ENCODE measurements around the gene MN1. TPM values are rescaled to one million over a fixed set of nuclear protein-coding genes. Genes with fewer than 3 reads are reported as not detected.
A peak's percentile ranks its signal among the peaks of the same experiment; 100 is the strongest.

The MN1 gene
- total RNA-seq, 4 donors from 2014 or later = 0.53 to 2.8 (median 1.5) TPM

- TF ChIP-seq, protein P1, sequence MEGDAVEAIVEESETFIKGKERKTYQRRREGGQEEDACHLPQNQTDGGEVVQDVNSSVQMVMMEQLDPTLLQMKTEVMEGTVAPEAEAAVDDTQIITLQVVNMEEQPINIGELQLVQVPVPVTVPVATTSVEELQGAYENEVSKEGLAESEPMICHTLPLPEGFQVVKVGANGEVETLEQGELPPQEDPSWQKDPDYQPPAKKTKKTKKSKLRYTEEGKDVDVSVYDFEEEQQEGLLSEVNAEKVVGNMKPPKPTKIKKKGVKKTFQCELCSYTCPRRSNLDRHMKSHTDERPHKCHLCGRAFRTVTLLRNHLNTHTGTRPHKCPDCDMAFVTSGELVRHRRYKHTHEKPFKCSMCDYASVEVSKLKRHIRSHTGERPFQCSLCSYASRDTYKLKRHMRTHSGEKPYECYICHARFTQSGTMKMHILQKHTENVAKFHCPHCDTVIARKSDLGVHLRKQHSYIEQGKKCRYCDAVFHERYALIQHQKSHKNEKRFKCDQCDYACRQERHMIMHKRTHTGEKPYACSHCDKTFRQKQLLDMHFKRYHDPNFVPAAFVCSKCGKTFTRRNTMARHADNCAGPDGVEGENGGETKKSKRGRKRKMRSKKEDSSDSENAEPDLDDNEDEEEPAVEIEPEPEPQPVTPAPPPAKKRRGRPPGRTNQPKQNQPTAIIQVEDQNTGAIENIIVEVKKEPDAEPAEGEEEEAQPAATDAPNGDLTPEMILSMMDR (IDR thresholded peaks at IDR 0.05) = no peak
- TF ChIP-seq POLR2A (IDR thresholded peaks at IDR 0.05) = no peak
- H3K27me3 ChIP-seq = no peaks in the 10 kb centered on the region
- no peaks in the 10 kb centered on the region for H3K36me3 ChIP-seq
- no peaks in the 10 kb centered on the region for H3K9me3 ChIP-seq
- H3K27ac ChIP-seq = peak overlapping the region in 2 of 4 donors; percentile 11 to 38
- DNase-seq = no peak
- H3K4me1 ChIP-seq = peaks cover 0 to 6% (median 0%) of the 10 kb centered on the region in 4 donors
- no peak overlapping the region for H3K4me3 ChIP-seq
These were observed 75.9 kb downstream of the MN1 start for GRCh38 chr22:27725661-27726060.

DNA sequence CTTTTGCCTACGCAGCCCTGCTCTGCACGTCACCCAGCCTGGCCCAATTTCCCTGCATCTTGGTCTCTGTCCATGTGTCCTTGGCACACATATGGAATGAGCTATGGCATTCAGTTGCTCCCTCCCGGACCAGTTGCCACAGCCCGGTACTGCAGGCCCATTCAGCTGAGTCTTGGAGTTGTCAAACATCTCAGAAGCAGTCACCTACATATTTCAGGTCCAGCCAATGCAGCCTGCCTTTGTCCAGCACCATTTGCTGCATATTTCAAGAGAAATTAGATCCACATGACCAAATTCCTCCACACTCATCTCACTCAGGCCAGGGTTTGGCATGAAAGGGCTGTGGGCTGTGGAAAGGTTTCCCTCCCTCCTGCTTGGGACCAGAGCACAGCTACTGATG, 76.8 kb downstream of the MN1 start:
- Histone ChIP-seq H3K9me3 (no peaks in the 10 kb centered on the region), H3K4me1 (peaks cover 0 to 6% (median 0%) of the 10 kb centered on the region in 4 donors), H3K27me3 (no peaks in the 10 kb centered on the region), H3K4me3 (no peak overlapping the region), H3K27ac (no peak overlapping the region), H3K36me3 (no peaks in the 10 kb centered on the region)
- no peak for TF ChIP-seq POLR2A (IDR thresholded peaks at IDR 0.05)
- TF ChIP-seq, protein P1 (IDR thresholded peaks at IDR 0.05) = no peak
- no peak for DNase-seq

DNA sequence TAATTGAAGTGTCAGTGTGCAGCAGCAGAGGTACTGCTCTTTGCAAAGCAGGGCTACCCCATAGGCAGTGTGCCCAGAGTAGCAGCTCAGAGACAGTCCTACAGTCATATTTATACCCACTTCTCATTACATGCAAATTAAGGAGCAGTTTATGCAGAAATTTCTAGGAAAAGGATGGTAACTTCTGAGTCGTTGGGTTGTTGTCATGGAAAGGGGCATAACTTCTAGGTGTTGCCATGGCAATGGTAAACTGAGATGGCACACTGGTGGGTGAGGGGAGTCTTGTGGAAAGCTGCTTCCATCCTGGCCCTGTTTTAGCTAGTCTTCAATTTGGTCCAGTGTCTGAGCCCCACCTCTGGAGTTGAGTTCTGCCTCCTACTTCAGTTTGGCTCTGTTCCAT, 77.4 kb downstream of the MN1 start:
- Histone ChIP-seq H3K27me3 (no peaks in the 10 kb centered on the region), H3K4me1 (peaks cover 0 to 6% (median 0%) of the 10 kb centered on the region in 4 donors), H3K27ac (no peak overlapping the region), H3K4me3 (no peak overlapping the region), H3K9me3 (no peaks in the 10 kb centered on the region), H3K36me3 (no peaks in the 10 kb centered on the region)
- no peak for DNase-seq
- TF ChIP-seq POLR2A (IDR thresholded peaks at IDR 0.05) = no peak
- TF ChIP-seq, protein P1 (IDR thresholded peaks at IDR 0.05) = no peak

- H3K4me1 ChIP-seq = peaks cover 0 to 6% (median 0%) of the 10 kb centered on the region in 4 donors
- H3K27ac ChIP-seq = no peak overlapping the region
- no peaks in the 10 kb centered on the region for H3K9me3 ChIP-seq
- no peak for TF ChIP-seq POLR2A (IDR thresholded peaks at IDR 0.05)
- TF ChIP-seq, protein P1 (IDR thresholded peaks at IDR 0.05) = no peak
- DNase-seq = no peak
- no peak overlapping the region for H3K4me3 ChIP-seq
- no peaks in the 10 kb centered on the region for H3K36me3 ChIP-seq
- no peaks in the 10 kb centered on the region for H3K27me3 ChIP-seq
These were observed 77.8 kb downstream of the MN1 start for GRCh38 chr22:27723708-27724107.

DNA sequence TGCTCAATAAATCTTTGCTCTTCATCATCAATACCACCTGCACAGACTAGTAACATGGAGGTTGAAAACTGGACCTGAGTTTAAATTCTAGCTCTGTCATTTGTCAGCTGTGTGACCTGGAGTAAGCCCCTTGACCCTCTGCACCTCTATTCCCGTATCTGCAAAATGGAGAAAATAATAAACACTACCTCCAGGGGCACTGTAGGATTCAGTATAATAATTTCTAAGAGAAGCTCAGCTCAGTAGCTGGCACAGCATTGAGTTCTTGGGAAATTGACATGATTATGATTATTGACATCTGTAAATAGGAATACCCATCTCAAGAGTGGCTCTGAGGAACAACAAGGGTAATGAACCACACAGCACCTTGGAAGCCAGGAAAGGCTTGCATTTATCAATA, 78.4 kb downstream of the MN1 start:
- Histone ChIP-seq H3K9me3 (no peaks in the 10 kb centered on the region), H3K4me1 (peaks cover 0 to 6% (median 0%) of the 10 kb centered on the region in 4 donors), H3K27ac (no peak overlapping the region), H3K4me3 (no peak overlapping the region), H3K27me3 (no peaks in the 10 kb centered on the region), H3K36me3 (no peaks in the 10 kb centered on the region)
- no peak for TF ChIP-seq POLR2A (IDR thresholded peaks at IDR 0.05)
- TF ChIP-seq, protein P1 (IDR thresholded peaks at IDR 0.05) = no peak
- no peak for DNase-seq

DNA sequence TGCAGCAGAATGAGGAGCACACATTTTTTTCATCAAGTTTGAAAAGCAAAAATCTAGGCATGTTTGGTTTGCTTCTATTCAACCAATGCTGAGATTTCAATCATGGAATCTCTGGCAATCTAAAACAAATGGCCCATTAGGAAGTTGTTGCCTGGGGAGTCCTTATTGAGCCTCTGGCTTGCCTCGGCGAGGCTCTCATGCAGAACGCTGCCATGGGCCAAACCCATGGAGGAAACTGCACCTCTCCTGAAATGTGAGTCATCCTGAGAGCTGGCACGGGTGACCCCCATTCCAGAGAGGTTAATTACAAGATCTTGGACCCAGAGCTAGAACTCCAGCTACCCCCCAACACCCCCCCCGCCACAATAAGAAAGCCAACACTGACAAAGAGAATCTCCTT, 80.7 kb downstream of the MN1 start:
- H3K4me3 ChIP-seq = no peak overlapping the region
- no peaks in the 10 kb centered on the region for H3K4me1 ChIP-seq
- H3K27ac ChIP-seq = no peak overlapping the region
- H3K36me3 ChIP-seq = no peaks in the 10 kb centered on the region
- TF ChIP-seq POLR2A (IDR thresholded peaks at IDR 0.05) = no peak
- TF ChIP-seq, protein P1 (IDR thresholded peaks at IDR 0.05) = no peak
- no peak for DNase-seq
- H3K9me3 ChIP-seq = no peaks in the 10 kb centered on the region
- H3K27me3 ChIP-seq = no peaks in the 10 kb centered on the region
